Omental fat pad (tissue), 4 donors: ENCODE data around the gene TLCD3B. TPM values are rescaled to one million over a fixed set of nuclear protein-coding genes. Genes with fewer than 3 reads are reported as not detected.
"Not testable (repeated sequence)": the region's sequence is repeated elsewhere in the genome, so short reads cannot be mapped to it uniquely, and the experiment has no call there.

ENCODE experiments used
- ATAC-seq: fragments of 150-250 bp; one replicate; pipeline ENCODE4 v1.9.1; 2016; ENCODE audit warnings: mild to moderate bottlenecking, moderate library complexity; ENCODE audit not compliant: low FRiP score
- DNase-seq: peaks from one replicate; pipeline ENCODE4 v3.0.0-alpha.2; 2019; ENCODE audit warnings: low spot score
- total RNA-seq, 4 donors: library from RNA; depleted of rRNA; stranded (reverse); fragments of >200 nt; gene quantifications; one replicate each; pipeline ENCODE4 v1.1.0, GENCODE V29; 2016
- TF ChIP-seq, protein P1 (sequence below), 3 donors: fragments of 450-650 bp; IDR thresholded peaks; one replicate each; pipeline ENCODE4 v1.5.1; 2016 to 2017; ENCODE audit warnings: antibody characterized with exemption in 3 of 3, mild to moderate bottlenecking in 3 of 3, moderate library complexity in 2 of 3

TLCD3B gene
- total RNA-seq, 4 donors from 2014 or later: not detected

DNA sequence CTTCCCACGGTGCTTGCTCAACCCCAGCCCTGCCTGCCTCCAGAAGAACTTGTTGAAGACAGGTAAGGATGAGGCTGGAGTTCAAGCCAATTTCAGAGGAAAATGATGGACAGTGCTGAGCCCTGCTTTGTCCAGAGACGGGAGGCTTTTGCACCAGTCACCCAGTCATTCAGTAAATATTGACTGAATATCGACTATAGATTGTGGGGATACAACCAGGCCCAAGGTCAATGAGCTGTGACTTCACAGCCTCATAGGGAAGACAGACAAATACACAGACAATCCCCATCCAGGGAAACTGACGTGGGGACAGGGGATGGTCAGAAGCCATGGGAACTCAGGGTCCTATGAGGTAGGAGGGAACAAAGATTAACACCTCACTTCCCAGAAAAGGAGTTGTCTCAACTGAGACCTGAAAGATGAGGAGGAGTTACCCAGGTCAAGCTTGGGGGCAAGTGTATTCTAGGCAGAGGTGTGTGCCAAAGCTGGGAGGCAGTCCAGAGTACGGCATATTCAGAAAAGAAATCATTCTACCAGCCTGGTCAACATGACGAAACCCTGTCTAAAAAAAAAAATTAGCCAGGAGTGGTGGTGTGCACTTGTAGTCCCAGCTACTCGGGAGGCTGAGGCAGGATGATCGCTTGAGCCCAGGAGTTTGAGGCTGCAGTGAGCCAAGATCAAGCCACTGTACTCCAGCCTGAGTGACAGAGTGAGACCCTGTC, 14.4 kb downstream of the TLCD3B start:
- no peak for DNase-seq
- TF ChIP-seq, protein P1, sequence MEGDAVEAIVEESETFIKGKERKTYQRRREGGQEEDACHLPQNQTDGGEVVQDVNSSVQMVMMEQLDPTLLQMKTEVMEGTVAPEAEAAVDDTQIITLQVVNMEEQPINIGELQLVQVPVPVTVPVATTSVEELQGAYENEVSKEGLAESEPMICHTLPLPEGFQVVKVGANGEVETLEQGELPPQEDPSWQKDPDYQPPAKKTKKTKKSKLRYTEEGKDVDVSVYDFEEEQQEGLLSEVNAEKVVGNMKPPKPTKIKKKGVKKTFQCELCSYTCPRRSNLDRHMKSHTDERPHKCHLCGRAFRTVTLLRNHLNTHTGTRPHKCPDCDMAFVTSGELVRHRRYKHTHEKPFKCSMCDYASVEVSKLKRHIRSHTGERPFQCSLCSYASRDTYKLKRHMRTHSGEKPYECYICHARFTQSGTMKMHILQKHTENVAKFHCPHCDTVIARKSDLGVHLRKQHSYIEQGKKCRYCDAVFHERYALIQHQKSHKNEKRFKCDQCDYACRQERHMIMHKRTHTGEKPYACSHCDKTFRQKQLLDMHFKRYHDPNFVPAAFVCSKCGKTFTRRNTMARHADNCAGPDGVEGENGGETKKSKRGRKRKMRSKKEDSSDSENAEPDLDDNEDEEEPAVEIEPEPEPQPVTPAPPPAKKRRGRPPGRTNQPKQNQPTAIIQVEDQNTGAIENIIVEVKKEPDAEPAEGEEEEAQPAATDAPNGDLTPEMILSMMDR (IDR thresholded peaks at IDR 0.05): no peak
- no peak for ATAC-seq

DNA sequence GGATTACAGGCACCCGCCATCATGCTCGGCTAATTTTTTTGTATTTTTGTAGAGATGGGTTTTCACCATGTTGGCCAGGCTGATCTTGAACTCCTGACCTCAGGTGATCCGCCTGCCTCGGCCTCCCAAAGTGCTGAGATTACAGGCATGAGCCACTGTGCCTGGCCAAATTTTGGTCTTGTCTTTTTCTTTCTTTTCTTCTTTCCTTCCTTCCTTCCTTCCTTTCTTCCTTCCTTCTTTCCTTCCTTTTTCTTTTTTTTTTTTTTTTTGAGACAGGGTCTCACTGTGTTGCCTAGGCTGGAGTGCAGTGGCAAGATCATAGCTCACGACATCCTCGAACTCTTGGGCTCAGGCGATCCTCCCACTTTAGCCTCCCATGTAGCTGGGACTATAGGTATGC, 15.6 kb downstream of the TLCD3B start:
- not testable (repeated sequence) for DNase-seq, ATAC-seq

GRCh38 chr16:30012598-30012997, 18.5 kb downstream of the TLCD3B start:
- DNase-seq, ATAC-seq: not testable (repeated sequence)

DNA sequence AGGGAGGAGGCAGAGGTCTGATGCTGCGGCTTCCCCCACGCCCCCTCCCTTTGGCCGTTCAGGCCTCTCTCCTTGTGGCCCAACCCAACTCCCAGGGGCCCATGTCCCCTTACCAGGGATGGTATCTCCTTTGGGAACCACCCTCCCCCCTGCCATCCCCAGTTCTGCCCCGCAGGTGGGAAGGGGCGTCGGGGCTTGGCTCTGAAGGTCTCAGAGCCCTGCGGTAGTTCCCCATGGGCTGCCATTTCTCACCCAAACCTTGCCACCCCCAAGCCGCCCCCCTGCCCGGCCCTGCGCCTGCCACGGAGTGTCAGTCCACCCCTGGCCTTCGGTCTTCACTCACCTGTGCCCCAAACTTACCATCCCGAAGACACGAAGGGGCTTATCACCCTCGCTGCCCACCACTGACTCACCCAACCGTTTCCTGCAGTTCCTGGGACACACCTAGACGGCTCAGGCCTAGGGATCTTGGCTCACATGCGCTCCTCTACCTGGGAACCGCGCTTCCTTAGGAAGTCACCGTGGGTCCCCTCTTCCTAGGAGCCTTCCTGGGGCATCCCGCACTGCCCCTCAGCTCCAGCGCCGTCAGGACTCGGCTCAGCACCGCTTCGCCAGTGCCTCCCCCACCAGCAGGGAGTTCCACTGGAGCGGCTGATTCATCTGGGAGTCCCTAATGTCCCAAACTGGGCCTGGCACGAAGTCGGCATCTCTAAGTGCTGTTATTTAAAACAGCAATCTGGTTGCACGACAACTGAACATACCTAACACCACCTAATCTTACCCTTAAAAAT, 19.2 kb downstream of the TLCD3B start:
- DNase-seq: no peak
- ATAC-seq: no peak
- TF ChIP-seq, protein P1 (IDR thresholded peaks at IDR 0.05): no peak

DNA sequence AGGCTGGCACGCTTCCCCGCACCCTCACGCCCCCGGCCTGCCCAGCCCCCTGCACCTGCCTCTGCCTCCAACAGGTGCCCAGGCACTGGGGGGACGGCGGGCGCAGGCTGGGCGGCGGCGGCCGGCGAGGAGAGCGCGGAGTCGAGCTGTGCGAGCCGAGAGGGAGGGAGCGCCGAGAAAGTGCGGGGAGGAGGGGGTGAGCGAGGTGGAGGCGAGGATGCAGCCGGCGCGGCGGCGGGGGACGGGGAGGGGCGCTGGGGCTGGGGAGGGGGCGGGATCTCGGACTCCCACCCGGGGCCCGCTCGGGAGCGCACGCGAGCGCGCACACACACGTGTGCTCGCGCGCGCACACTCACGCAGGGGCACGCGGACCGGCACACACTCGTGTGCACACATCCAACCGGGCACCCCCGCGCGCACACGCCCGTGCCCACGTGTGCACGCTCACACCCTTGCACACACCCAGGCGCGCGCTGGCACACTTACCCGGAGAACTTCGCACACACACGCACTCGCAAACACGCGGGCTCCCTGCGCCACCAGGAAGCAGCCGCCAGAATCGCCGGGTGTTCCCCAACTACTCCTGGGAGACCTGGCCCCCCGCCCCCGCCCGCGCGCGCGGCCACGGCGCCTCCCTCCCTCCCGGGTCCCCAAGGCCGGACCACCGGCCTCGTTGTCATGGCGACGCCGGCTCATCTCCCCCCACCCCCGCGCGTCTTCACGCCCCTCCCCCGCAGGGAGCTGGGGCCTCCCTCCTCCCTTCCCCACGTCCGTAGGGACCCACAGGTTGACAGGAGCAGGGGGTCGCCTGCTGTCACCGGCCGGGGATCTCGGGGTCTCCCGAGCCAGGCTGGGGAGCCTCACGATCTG, 20.0 kb downstream of the TLCD3B start, which contains the start of gene DOC2A:
Gene DOC2A (minus strand): TSS at position 184 of the 870 bp plus-strand sequence. CDS start 805 bp downstream, outside the sequence.
- DNase-seq: no peak
- ATAC-seq: no peak
- TF ChIP-seq, protein P1 (IDR thresholded peaks at IDR 0.05): no peak

GRCh38 chr16:30009990-30010843, 20.9 kb downstream of the TLCD3B start:
- TF ChIP-seq, protein P1 (IDR thresholded peaks at IDR 0.05): no peak
- DNase-seq (no peak), ATAC-seq (no peak)

DNA sequence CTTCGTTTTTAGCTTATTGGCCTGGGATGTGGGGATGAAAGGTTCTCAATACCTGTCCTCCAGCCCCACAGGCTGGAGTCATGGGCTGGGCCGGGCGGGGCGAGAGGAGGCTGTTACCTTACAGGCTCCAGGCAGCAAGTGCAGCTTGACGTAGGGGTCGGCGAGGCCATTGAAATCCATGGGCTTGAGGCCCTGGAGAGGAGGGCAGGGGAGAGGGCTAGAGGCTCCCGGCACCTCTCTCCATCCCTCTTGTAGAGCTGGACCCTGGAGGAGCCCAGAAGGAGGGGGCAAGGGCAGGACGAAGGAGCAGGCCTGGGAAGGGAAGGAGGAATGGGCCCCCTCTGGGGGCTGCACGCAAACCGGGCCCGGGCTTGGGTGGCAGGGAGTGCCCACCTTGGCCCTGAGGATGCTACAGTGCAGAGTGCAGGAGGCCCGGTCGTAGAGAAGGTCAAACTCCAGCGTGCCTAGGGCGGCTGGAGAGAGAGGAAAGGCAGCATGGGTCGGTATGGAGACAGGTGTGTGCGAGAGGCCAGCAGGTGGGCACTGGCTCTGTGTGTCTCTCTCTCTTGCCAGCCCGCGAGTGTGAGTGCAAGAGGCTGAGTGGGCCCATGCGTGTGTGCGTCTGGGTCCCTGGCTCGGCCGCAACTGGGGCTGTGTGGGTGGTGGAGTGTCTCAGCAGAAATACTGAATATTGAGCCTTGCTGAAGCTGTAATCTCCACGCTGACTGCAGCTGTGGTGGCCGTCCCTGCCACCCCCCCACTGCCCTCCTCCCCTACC, 21.8 kb downstream of the TLCD3B start:
- TF ChIP-seq, protein P1 (IDR thresholded peaks at IDR 0.05): no peak
- no peak for DNase-seq
- no peak for ATAC-seq
